GM23338 (cell line): ENCODE data around the gene ZBTB5. TPM values are rescaled to one million over a fixed set of nuclear protein-coding genes. Genes with fewer than 3 reads are reported as not detected.

Source experiments
- ATAC-seq: fragments of 200-7000 bp; cut with Tn5 transposase; 3 replicates; pipeline ENCODE4 v1.9.1; 2020
- DNase-seq: peaks from one replicate; pipeline ENCODE4 v3.0.0-alpha.2; 2015; ENCODE audit warnings: low spot score
- H2AFZ ChIP-seq: fragments of 200-600 bp; sonication (generic); 2 replicates; pipeline ENCODE4 v1.8.0; 2016; ENCODE audit warnings: antibody characterized with exemption, mild to moderate bottlenecking, moderate library complexity
- H3F3A ChIP-seq: fragments of 200-600 bp; sonication (generic); replicated peaks from 2 replicates; pipeline ENCODE4 v1.8.0; 2017; ENCODE audit warnings: antibody characterized with exemption, mixed run types, low read depth
- H3K27ac ChIP-seq: fragments of 200-600 bp; sonication (generic); 2 replicates; pipeline ENCODE4 v1.6.1; 2016; ENCODE audit warnings: low read depth
- H3K27me3 ChIP-seq: fragments of 200-600 bp; sonication (generic); 2 replicates; pipeline ENCODE4 v1.8.0; 2016; ENCODE audit warnings: mild to moderate bottlenecking, mixed run types, moderate library complexity; ENCODE audit not compliant: insufficient read depth
- H3K36me3 ChIP-seq: fragments of 200-600 bp; sonication (generic); 2 replicates; pipeline ENCODE4 v1.8.0; 2016; ENCODE audit warnings: mild to moderate bottlenecking; ENCODE audit not compliant: insufficient read depth
- H3K4me1 ChIP-seq: fragments of 200-600 bp; sonication (generic); 2 replicates; pipeline ENCODE4 v1.8.0; 2016; ENCODE audit warnings: mild to moderate bottlenecking, moderate library complexity; ENCODE audit not compliant: insufficient read depth
- H3K4me2 ChIP-seq: fragments of 200-600 bp; sonication (generic); 2 replicates; pipeline ENCODE4 v1.7.1; 2017; ENCODE audit warnings: mixed run types
- H3K4me3 ChIP-seq: fragments of 200-600 bp; sonication (generic); 2 replicates; pipeline ENCODE4 v1.6.1; 2016; ENCODE audit warnings: mixed run types
- H3K79me2 ChIP-seq: fragments of 200-600 bp; sonication (generic); replicated peaks from 2 replicates; pipeline ENCODE4 v1.8.0; 2017; ENCODE audit warnings: mild to moderate bottlenecking; ENCODE audit not compliant: insufficient read depth
- H3K9me2 ChIP-seq: fragments of 200-600 bp; sonication (generic); 2 replicates; pipeline ENCODE4 v1.8.0; 2017; ENCODE audit not compliant: insufficient read depth
- H4K20me1 ChIP-seq: fragments of 200-600 bp; sonication (generic); replicated peaks from 2 replicates; pipeline ENCODE4 v1.8.0; 2017; ENCODE audit warnings: mild to moderate bottlenecking; ENCODE audit not compliant: insufficient read depth
- H3K27ac Mint-ChIP-seq: 2 replicates; pipeline ENCODE4 v1.8.0; 2020; ENCODE audit warnings: inconsistent platforms, mild to moderate bottlenecking, moderate library complexity, mixed read lengths
- H3K27me3 Mint-ChIP-seq: 3 replicates; pipeline ENCODE4 v1.8.0; 2022; ENCODE audit warnings: low read depth, mild to moderate bottlenecking, moderate library complexity, mixed read lengths, inconsistent platforms; ENCODE audit not compliant: insufficient read depth, poor library complexity
- H3K36me3 Mint-ChIP-seq: 3 replicates; pipeline ENCODE4 v1.8.0; 2021; ENCODE audit warnings: low read depth, mild to moderate bottlenecking, inconsistent platforms, moderate library complexity, mixed read lengths
- H3K4me1 Mint-ChIP-seq: 3 replicates; pipeline ENCODE4 v1.8.0; 2020; ENCODE audit warnings: mild to moderate bottlenecking, inconsistent platforms, mixed read lengths
- H3K4me3 Mint-ChIP-seq: 3 replicates; pipeline ENCODE4 v1.8.0; 2021; ENCODE audit warnings: moderate library complexity, mild to moderate bottlenecking, inconsistent platforms, mixed read lengths
- H3K9me3 Mint-ChIP-seq: 3 replicates; pipeline ENCODE4 v1.8.0; 2020; ENCODE audit warnings: moderate library complexity, mild to moderate bottlenecking, inconsistent platforms, mixed read lengths
- CREB1 ChIP-seq: fragments of 250-450 bp; sonication (Bioruptor Pico); IDR thresholded peaks from 2 replicates; pipeline ENCODE4 v1.5.0; 2020; ENCODE audit warnings: low read depth, mild to moderate bottlenecking, moderate library complexity
- ETS1 ChIP-seq: IDR thresholded peaks from 2 replicates; pipeline ENCODE4 v1.6.1; 2016; ENCODE audit warnings: antibody characterized with exemption
- EZH2 ChIP-seq: fragments of 200-600 bp; sonication (generic); IDR thresholded peaks from one replicate; pipeline ENCODE4 v1.8.0; 2017; ENCODE audit warnings: antibody characterized with exemption, mild to moderate bottlenecking, low read depth; ENCODE audit not compliant: unreplicated experiment
- EZH2phosphoT487 ChIP-seq: fragments of 200-600 bp; sonication (generic); IDR thresholded peaks from one replicate; pipeline ENCODE4 v1.8.1; 2018; ENCODE audit warnings: antibody characterized with exemption; ENCODE audit not compliant: unreplicated experiment
- JUNB ChIP-seq: IDR thresholded peaks from one replicate; pipeline ENCODE4 v1.6.1; 2016; ENCODE audit warnings: antibody characterized with exemption; ENCODE audit not compliant: unreplicated experiment
- NANOG ChIP-seq: IDR thresholded peaks from 2 replicates; pipeline ENCODE4 v1.6.1; 2016; ENCODE audit warnings: antibody characterized with exemption, borderline replicate concordance
- POLR2AphosphoS5 ChIP-seq: IDR thresholded peaks from 2 replicates; pipeline ENCODE4 v1.6.1; 2016; ENCODE audit warnings: antibody characterized with exemption, low read depth
- REST ChIP-seq: IDR thresholded peaks from one replicate; pipeline ENCODE4 v1.6.1; 2018; ENCODE audit warnings: antibody characterized with exemption; ENCODE audit not compliant: unreplicated experiment
- STAT1 ChIP-seq: IDR thresholded peaks from one replicate; pipeline ENCODE4 v1.6.1; 2016; ENCODE audit warnings: antibody characterized with exemption; ENCODE audit not compliant: unreplicated experiment
- ZNF114 ChIP-seq: fragments of 250-450 bp; sonication (Bioruptor Pico); IDR thresholded peaks from 2 replicates; pipeline ENCODE4 v1.5.0; 2020; ENCODE audit warnings: mild to moderate bottlenecking, moderate library complexity
- ZNF462 ChIP-seq: fragments of 250-450 bp; sonication (Bioruptor Pico); IDR thresholded peaks from 2 replicates; pipeline ENCODE4 v1.5.0; 2020; ENCODE audit warnings: mild to moderate bottlenecking, moderate library complexity
- polyA plus RNA-seq: library from polyadenylated mRNA; unstranded; fragments of >200 nt; fragmentation: Nextera tagmentation; extraction: Ambion mirVana; gene quantifications from 2 replicates; pipeline ENCODE4 v1.2.1, GENCODE V29; 2016
- total RNA-seq: library from RNA; depleted of rRNA; stranded (reverse); fragments of >200 nt; shearing (Covaris generic); gene quantifications from 2 replicates; pipeline ENCODE4 v1.2.3, GENCODE V29; 2014

The ZBTB5 gene
- total and polyA plus RNA-seq, 2 experiments from 2014 or later: 2.8 to 19.5 TPM

- TF ChIP-seq ZNF462 (no peak), NANOG (no peak), EZH2 (no peak), CREB1 (CRISPR knock-in tag) (no peak), STAT1 (no peak), JUNB (no peak), ETS1 (no peak)
These were observed 44.7 kb downstream of the ZBTB5 start (continued) for GRCh38 chr9:37420271-37421215.

- DNase-seq (no peak), ATAC-seq (no peak)
- Histone ChIP-seq H3K9me2 (no peaks in the 10 kb centered on the region), H4K20me1 (no peaks in the 10 kb centered on the region), H3K27ac (no peak overlapping the region), H3K79me2 (peaks cover 14% of the 10 kb centered on the region), H3K4me2 (no peak overlapping the region), H3F3A (peaks cover 7% of the 10 kb centered on the region; the same call in 1 of the 2 replicates), H3K4me1 (peaks cover 25% of the 10 kb centered on the region), H2AFZ (no peak overlapping the region), H3K4me3 (no peak overlapping the region), H3K27me3 (no peaks in the 10 kb centered on the region), H3K36me3 (no peaks in the 10 kb centered on the region)
- Mint-ChIP-seq H3K36me3 (peaks cover 4% of the 10 kb centered on the region; the same call in 1 of the 3 replicates), H3K27ac (no peak overlapping the region), H3K9me3 (no peaks in the 10 kb centered on the region), H3K4me3 (no peak overlapping the region), H3K4me1 (peaks cover 31% of the 10 kb centered on the region), H3K27me3 (peaks cover 15% of the 10 kb centered on the region)
- TF ChIP-seq ZNF114 (CRISPR knock-in tag) (no peak), JUNB (no peak), REST (no peak), POLR2AphosphoS5 (no peak), EZH2phosphoT487 (no peak), NANOG (no peak), ETS1 (no peak)
These were observed 46.0 kb downstream of the ZBTB5 start for GRCh38 chr9:37419204-37419603.
